Small intestine (tissue), 7 donors: ENCODE measurements around the gene CEP350. TPM values are rescaled to one million over a fixed set of nuclear protein-coding genes. Genes with fewer than 3 reads are reported as not detected.
A peak's percentile ranks its signal among the peaks of the same experiment; 100 is the strongest.

Source experiments
- DNase-seq, 2 donors: peaks; one replicate each; pipeline versions ENCODE4 v3.0.0 to v3.0.0-alpha.2; 2013
- FAIRE-seq: peaks from 2 replicates; lab custom pipeline; 2012; peaks lifted over from hg19 to GRCh38; lab: Jason Lieb, UNC
- H3K27ac ChIP-seq, 3 donors: one replicate each; pipeline ENCODE4 v1.5.1; 2013; ENCODE audit warnings: low read length in 2 of 3, mild to moderate bottlenecking in 2 of 3, control low read depth in 1 of 3, inconsistent platforms in 1 of 3, low read depth in 1 of 3, moderate library complexity in 1 of 3
- H3K27me3 ChIP-seq, 3 donors: one replicate each; pipeline ENCODE4 v1.6.1; 2013; ENCODE audit warnings: low read length in 3 of 3, inconsistent platforms in 1 of 3; ENCODE audit not compliant: control insufficient read depth in 3 of 3, insufficient read depth in 3 of 3
- H3K36me3 ChIP-seq, 3 donors: one replicate each; pipeline ENCODE4 v1.6.1; 2013; ENCODE audit warnings: low read length in 3 of 3, inconsistent platforms in 1 of 3, low read depth in 1 of 3, mild to moderate bottlenecking in 1 of 3, moderate library complexity in 1 of 3; ENCODE audit not compliant: control insufficient read depth in 3 of 3, insufficient read depth in 2 of 3
- H3K4me1 ChIP-seq, 3 donors: one replicate each; pipeline ENCODE4 v1.6.1; 2013; ENCODE audit warnings: low read length in 2 of 3, inconsistent platforms in 1 of 3, low read depth in 1 of 3, mild to moderate bottlenecking in 1 of 3, moderate library complexity in 1 of 3; ENCODE audit not compliant: control insufficient read depth in 3 of 3, insufficient read depth in 2 of 3
- H3K4me3 ChIP-seq, 3 donors: one replicate each; pipeline ENCODE4 v1.5.1; 2013; ENCODE audit warnings: low read length in 3 of 3, control low read depth in 1 of 3, inconsistent platforms in 1 of 3, low read depth in 1 of 3, mild to moderate bottlenecking in 1 of 3, moderate library complexity in 1 of 3
- H3K9me3 ChIP-seq, 2 donors: one replicate each; pipeline ENCODE4 v1.6.1; 2013; ENCODE audit warnings: low read depth in 1 of 2, low read length in 1 of 2; ENCODE audit not compliant: control insufficient read depth in 2 of 2, insufficient read depth in 1 of 2
- WGBS, 3 donors: extraction: QIAGEN DNeasy Blood & Tissue Kit; methylation state at CpG; one replicate each; pipeline ENCODE4 v1.1.7; 2013; 5-methylcytosine and 5-hydroxymethylcytosine counted together
- polyA plus RNA-seq, 4 donors: library from polyadenylated mRNA; stranded (reverse) in 3 of 4; unstranded in 1 of 4; fragments of 200-250 nt in 3 of 4; fragments of 120-200 nt in 1 of 4; gene quantifications; one replicate each; pipeline versions ENCODE4 v1.2.1 to v1.2.3, GENCODE V29; 2013
- donor health status: healthy with polysubstance abuse.
- donor health status: control.
- donor health status: control.
- donor health status: Bipolar disorder and iron deficiency.
- donor health status: healthy.

CEP350 gene
- polyA plus RNA-seq, 4 donors: 5.9 to 53.2 (median 9.2) TPM

DNA sequence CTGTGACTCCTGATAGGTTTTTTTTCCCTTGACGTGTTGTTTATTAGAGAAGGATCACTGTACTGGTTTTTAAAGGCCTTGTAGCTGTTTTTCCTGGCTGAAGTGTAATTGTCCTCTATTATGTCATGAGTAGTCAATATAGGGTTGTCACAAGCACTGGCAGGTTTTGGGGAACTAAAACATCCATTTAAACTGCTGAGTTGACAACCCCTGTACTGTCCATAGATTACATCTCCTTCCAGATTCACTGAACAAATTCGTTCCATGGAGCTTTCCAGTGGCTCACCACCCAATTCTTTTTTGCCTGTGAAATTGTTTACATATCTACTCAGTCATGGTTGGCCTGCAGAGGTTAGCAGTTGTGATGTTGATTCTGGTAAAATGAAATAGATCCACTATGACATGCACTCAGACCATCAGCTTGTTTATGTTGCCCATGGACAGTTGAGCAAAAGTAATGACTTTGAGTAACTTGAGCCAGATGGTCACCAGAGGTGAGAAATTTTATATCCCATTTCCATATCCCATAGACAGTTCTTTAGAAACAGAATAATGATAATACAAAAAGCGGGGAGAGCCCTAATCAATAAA lies 140.2 kb downstream of the CEP350 start:
- 85 to 99% (median 95%) methylated on average over 3 of the region's 3 CpGs for WGBS, 3 donors
- no peak for DNase-seq
- H3K4me1 ChIP-seq: no peaks in the 10 kb centered on the region
- H3K36me3 ChIP-seq: peaks cover 10 to 23% (median 23%) of the 10 kb centered on the region in 3 donors
- H3K27ac ChIP-seq: no peak overlapping the region
- H3K4me3 ChIP-seq: no peak overlapping the region
- no peaks in the 10 kb centered on the region for H3K27me3 ChIP-seq
- FAIRE-seq: no peak
- no peaks in the 10 kb centered on the region for H3K9me3 ChIP-seq

- H3K36me3 ChIP-seq: peaks cover 10 to 23% (median 19%) of the 10 kb centered on the region in 3 donors
- 65 to 75% (median 66%) methylated on average over 4 of the region's 4 CpGs for WGBS, 3 donors
Observed at GRCh38 chr1:180096584-180097325, 142.1 kb downstream of the CEP350 start.

GRCh38 chr1:180097326-180097605 lies 142.7 kb downstream of the CEP350 start:
- Histone ChIP-seq H3K27ac (no peak overlapping the region), H3K4me1 (no peaks in the 10 kb centered on the region), H3K4me3 (no peak overlapping the region), H3K27me3 (no peaks in the 10 kb centered on the region), H3K36me3 (peaks cover 12 to 26% (median 22%) of the 10 kb centered on the region in 3 donors), H3K9me3 (no peaks in the 10 kb centered on the region)
- WGBS, 3 donors: 79 to 94% (median 89%) methylated on average over 2 of the region's 2 CpGs
- FAIRE-seq (no peak), DNase-seq (no peak)

More at GRCh38 chr1:180096584-180097325, 142.1 kb downstream of the CEP350 start:
- DNase-seq (peak; percentile 10 to 15), FAIRE-seq (no peak)
- H3K9me3 ChIP-seq: no peaks in the 10 kb centered on the region
- H3K27ac ChIP-seq: no peak overlapping the region
- H3K4me1 ChIP-seq: no peaks in the 10 kb centered on the region
- H3K4me3 ChIP-seq: no peak overlapping the region
- no peaks in the 10 kb centered on the region for H3K27me3 ChIP-seq

DNA sequence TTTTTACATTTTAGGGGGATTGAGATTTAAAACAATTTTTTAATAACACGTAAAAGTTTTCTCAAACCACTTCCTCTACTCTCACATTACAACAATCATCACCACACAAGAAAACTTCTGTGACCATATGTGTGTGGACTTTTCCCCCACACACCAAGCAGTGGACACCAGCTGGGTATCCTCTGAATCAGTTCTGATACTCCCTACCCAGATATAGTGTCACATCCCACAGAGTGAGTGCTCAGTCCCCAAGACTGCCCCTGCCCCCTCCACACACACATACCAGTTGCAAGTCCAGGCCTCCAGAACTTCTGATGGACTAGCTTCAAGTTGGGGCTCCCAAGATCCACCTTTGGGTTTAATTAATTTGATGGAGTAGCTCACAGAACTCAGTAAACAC lies 146.8 kb downstream of the CEP350 start:
- H3K9me3 ChIP-seq: no peaks in the 10 kb centered on the region
- no peaks in the 10 kb centered on the region for H3K4me1 ChIP-seq
- H3K4me3 ChIP-seq: no peak overlapping the region
- peaks cover 10 to 29% (median 22%) of the 10 kb centered on the region in 3 donors for H3K36me3 ChIP-seq
- WGBS, 3 donors: 68 to 93% (median 75%) methylated on average over 1 of the region's 1 CpG
- peak overlapping the region in 1 of 3 donors; percentile 3 for H3K27ac ChIP-seq
- FAIRE-seq (no peak), DNase-seq (no peak)
- H3K27me3 ChIP-seq: no peaks in the 10 kb centered on the region

DNA sequence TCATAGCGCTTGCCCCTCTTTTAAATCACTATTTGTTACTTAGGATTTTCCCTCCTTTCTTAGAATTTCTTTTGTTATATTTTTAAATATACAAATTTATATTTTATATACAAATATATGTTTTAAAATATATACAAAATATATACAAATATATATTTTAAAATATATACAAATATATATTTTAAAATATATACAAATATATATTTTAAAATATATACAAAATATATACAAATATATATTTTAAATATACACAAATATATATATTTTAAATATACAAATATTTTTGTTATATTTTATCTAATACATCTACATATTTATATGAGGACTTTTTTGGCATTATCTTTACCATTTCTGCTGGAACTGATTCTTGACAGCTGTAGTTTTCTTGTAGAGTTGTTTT lies 149.2 kb downstream of the CEP350 start:
- no peaks in the 10 kb centered on the region for H3K27me3 ChIP-seq
- no peaks in the 10 kb centered on the region for H3K9me3 ChIP-seq
- H3K4me3 ChIP-seq: no peak overlapping the region
- no peak overlapping the region for H3K27ac ChIP-seq
- H3K4me1 ChIP-seq: no peaks in the 10 kb centered on the region
- H3K36me3 ChIP-seq: peaks cover 10 to 25% (median 21%) of the 10 kb centered on the region in 3 donors
- no peak for DNase-seq
- 96 to 99% (median 97%) methylated on average over 1 of the region's 1 CpG for WGBS, 3 donors
- peak; percentile 98 for FAIRE-seq

GRCh38 chr1:180112091-180112490 lies 157.5 kb downstream of the CEP350 start:
- Histone ChIP-seq H3K36me3 (peaks cover 11 to 20% (median 17%) of the 10 kb centered on the region in 3 donors), H3K4me3 (no peak overlapping the region), H3K9me3 (no peaks in the 10 kb centered on the region), H3K27me3 (no peaks in the 10 kb centered on the region), H3K4me1 (no peaks in the 10 kb centered on the region), H3K27ac (no peak overlapping the region)
- 83 to 94% (median 89%) methylated on average over 2 of the region's 2 CpGs for WGBS, 3 donors
- FAIRE-seq: no peak
- DNase-seq: no peak

DNA sequence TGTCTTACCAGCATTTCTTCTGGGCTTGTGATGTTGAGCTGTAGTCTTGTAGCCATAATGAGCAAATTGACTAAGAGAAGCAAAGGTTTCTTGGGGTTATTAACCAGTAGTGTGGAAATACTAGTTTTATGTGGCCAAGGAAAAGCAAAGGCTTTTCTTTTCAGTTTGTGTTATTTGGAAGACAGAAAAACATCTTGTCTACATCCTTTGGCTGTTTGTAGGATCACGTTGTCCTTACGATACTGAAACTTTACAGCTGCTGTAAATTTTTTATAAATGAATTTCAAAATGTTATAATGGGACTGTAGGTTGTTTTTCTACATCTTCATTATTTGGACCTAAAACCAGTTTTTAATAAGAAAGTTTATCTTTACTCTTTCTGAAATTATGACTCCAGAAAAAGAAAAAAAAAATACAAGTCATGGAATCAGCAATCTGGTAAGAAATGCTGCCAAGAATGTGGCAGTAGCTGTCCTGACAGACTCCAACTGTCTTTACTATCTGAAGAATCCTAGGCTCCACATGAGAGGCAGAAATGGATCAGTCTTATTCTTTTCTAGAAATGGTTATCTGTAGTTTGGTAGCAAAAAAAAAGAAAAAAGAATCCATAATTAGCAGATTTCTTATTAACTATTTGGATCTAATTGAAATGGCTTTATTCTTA lies 158.5 kb downstream of the CEP350 start:
- 79 to 100% (median 95%) methylated on average over 2 of the region's 2 CpGs for WGBS, 3 donors
- Histone ChIP-seq H3K27me3 (no peaks in the 10 kb centered on the region), H3K4me3 (no peak overlapping the region), H3K4me1 (no peaks in the 10 kb centered on the region), H3K36me3 (peaks cover 11 to 16% (median 14%) of the 10 kb centered on the region in 3 donors), H3K9me3 (no peaks in the 10 kb centered on the region), H3K27ac (no peak overlapping the region)
- FAIRE-seq: no peak
- DNase-seq: no peak

DNA sequence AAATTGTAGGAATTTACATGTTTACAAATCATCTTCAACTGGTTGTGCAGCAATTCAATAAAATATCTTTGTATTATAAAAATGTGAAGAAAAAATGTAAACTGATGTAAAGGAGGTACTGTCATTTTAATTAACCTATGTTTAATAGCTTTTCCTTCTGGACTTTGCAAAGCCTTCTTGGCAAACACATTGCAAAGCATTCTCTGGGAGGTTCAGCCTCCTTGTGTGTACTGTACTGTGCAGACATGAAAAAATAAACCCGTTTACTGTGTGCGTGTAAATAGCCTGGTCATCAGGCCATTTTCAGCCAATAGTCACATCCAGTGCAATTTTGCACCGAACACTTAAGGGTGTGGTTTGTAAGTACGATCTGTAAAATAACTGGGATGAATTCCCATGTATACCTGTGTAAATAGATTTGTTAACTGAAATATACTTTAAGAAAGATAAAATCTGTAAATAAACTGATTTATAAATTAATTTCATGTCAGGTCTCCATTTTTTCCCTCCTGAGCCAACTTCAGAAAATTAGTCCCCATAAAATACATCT lies 159.9 kb downstream of the CEP350 start:
- no peak overlapping the region for H3K27ac ChIP-seq
- no peak for DNase-seq
- H3K27me3 ChIP-seq: no peaks in the 10 kb centered on the region
- no peaks in the 10 kb centered on the region for H3K4me1 ChIP-seq
- peaks cover 11 to 14% (median 12%) of the 10 kb centered on the region in 3 donors for H3K36me3 ChIP-seq
- 70 to 84% (median 81%) methylated on average over 4 of the region's 4 CpGs for WGBS, 3 donors
- no peak for FAIRE-seq
- no peak overlapping the region for H3K4me3 ChIP-seq
- H3K9me3 ChIP-seq: no peaks in the 10 kb centered on the region
